Keratinocyte (primary cell): Measurements from ENCODE around the gene DMAC2.

ENCODE experiments used
- EZH2 ChIP-seq: IDR thresholded peaks from one replicate; pipeline ENCODE4 v1.6.1; 2012; ENCODE audit warnings: inconsistent platforms, mild to moderate bottlenecking, low read length, moderate library complexity
- TF ChIP-seq, protein P1 (sequence below), 3 experiments: IDR thresholded peaks in 1 of 3; conservative IDR thresholded peaks in 1 of 3; optimal IDR thresholded peaks in 1 of 3; 2 replicates in 2 of 3; 3 replicates in 1 of 3; pipeline versions ENCODE3 to v1.5.1; 2011; ENCODE audit warnings: low read length in 3 of 3, mild to moderate bottlenecking in 3 of 3, moderate library complexity in 2 of 3, control low read depth in 1 of 3, inconsistent platforms in 1 of 3; ENCODE audit not compliant: insufficient read depth in 2 of 3; ENCODE audit errors: extremely low read depth in 1 of 3

- TF ChIP-seq, protein P1, sequence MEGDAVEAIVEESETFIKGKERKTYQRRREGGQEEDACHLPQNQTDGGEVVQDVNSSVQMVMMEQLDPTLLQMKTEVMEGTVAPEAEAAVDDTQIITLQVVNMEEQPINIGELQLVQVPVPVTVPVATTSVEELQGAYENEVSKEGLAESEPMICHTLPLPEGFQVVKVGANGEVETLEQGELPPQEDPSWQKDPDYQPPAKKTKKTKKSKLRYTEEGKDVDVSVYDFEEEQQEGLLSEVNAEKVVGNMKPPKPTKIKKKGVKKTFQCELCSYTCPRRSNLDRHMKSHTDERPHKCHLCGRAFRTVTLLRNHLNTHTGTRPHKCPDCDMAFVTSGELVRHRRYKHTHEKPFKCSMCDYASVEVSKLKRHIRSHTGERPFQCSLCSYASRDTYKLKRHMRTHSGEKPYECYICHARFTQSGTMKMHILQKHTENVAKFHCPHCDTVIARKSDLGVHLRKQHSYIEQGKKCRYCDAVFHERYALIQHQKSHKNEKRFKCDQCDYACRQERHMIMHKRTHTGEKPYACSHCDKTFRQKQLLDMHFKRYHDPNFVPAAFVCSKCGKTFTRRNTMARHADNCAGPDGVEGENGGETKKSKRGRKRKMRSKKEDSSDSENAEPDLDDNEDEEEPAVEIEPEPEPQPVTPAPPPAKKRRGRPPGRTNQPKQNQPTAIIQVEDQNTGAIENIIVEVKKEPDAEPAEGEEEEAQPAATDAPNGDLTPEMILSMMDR (optimal IDR thresholded peaks at IDR 0.05 in 1 of 3, IDR thresholded peaks at IDR 0.05 in 1 of 3, conservative IDR thresholded peaks at IDR 0.05 in 1 of 3; ENCODE audit: extremely low read depth in 1 of 3, insufficient read depth in 2 of 3, low read length in 3 of 3), result no peak
- TF ChIP-seq EZH2, result no peak
Measured at GRCh38 chr19:41436674-41436951, 3.1 kb downstream of the DMAC2 start.
